GM18507 (cell line): ENCODE data around the gene STBD1.

Experiments
- DNase-seq: peaks from one replicate; pipeline ENCODE4 v3.0.0; 2011; ENCODE audit warnings: low read depth; ENCODE audit not compliant: insufficient read length; ENCODE audit errors: extremely low spot score
- FAIRE-seq: peaks from 2 replicates; lab custom pipeline; 2011; peaks lifted over from hg19 to GRCh38; lab: Jason Lieb, UNC

STBD1 gene

GRCh38 chr4:76305971-76306881, at the start of gene STBD1:
STBD1 (plus strand) TSS chr4:76306733; CDS start chr4:76306770, 37 bp downstream.
- FAIRE-seq (no peak), DNase-seq (no peak)

DNA sequence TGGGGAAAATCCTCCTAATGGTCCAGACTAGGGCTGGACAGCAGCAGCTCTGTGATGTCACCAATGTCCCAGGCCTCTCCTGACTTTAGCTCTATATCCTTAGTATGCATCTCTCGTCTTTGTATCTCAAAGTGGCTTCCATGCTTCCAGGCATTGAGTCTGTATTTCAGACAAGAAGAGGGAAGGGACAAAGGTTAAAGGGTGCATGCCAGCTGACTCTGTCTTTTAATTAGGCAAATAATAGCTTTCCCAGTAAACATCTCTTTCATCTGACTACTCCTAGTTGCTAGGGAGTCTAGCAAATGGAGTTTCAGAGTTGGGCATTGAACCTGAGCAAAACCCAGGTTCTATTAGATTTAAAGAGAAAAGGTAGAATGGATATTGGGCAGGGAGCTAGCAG, 49.6 kb upstream of the STBD1 start:
- DNase-seq (no peak), FAIRE-seq (no peak)

GRCh38 chr4:76257824-76258223, 48.7 kb upstream of the STBD1 start:
- no peak for FAIRE-seq
- no peak for DNase-seq

DNA sequence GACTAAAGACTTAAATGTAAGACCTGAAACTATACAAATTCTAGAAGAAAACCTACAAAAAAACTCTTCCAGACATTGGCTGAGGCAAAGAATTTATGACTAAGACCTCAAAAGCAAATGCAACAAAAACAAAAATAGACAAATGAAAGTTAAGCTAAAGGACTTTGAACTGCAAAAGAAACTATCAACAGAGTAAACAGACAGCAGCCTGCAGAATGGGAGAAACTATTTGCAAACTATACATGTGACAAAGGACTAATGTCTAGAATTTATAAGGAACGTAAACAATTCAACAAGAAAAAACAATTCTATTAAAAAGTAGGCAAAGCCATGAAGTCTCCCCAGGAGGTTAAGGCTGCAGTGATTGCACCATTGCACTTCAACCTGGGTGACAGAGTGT, 46.0 kb upstream of the STBD1 start:
- FAIRE-seq (no peak), DNase-seq (no peak)

DNA sequence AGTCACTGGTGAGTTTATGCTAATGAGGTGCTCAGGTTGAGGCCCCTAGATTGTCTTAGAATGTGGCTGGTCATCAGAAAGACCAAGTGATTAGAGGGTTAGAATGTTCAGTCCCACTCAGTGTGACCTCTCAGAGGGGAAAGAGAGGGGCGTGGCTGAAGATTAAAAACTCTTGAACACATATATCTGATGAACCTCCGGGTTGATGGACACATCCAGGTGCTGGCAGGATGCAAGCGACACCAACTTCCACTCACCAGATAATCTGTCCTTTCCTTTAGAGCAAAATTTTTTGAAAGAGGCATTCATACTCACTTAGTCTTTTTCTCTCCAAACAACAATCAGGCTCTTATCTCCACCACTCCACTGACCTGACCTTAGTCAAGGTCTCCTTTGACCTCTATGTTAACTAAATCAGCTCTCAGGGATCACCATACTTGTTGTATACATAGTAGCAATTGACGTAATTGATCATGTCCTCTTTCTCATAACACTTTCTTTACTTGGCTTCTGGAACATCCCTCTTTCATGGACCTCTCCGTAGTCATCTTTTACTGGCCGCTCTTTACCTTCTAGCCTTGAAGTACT, 40.8 kb upstream of the STBD1 start:
- FAIRE-seq (peak; percentile 21), DNase-seq (no peak)

DNA sequence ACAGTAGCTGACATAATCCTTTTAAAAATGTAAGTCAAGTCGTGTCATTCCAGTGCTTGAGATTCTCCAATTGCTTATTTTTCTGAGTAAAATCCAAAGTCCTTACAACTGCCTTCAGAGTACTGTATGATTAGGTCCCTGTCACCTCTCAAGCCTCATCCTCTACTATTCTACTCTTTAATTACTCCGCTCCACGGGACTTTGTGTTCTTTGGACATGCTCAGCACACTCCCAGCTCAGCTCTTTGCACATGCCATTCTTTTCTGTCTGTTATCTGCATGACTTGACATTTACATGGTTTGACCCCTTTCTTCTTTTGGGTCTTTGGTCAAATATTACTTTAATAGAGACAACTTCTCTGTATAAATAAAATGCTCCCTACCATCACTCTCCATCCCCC, 39.9 kb upstream of the STBD1 start:
- FAIRE-seq, result no peak

GRCh38 chr4:76267811-76268210, 38.7 kb upstream of the STBD1 start:
- DNase-seq (no peak), FAIRE-seq (no peak)

More for the DNA sequence above, 39.9 kb upstream of the STBD1 start:
- no peak for DNase-seq

DNA sequence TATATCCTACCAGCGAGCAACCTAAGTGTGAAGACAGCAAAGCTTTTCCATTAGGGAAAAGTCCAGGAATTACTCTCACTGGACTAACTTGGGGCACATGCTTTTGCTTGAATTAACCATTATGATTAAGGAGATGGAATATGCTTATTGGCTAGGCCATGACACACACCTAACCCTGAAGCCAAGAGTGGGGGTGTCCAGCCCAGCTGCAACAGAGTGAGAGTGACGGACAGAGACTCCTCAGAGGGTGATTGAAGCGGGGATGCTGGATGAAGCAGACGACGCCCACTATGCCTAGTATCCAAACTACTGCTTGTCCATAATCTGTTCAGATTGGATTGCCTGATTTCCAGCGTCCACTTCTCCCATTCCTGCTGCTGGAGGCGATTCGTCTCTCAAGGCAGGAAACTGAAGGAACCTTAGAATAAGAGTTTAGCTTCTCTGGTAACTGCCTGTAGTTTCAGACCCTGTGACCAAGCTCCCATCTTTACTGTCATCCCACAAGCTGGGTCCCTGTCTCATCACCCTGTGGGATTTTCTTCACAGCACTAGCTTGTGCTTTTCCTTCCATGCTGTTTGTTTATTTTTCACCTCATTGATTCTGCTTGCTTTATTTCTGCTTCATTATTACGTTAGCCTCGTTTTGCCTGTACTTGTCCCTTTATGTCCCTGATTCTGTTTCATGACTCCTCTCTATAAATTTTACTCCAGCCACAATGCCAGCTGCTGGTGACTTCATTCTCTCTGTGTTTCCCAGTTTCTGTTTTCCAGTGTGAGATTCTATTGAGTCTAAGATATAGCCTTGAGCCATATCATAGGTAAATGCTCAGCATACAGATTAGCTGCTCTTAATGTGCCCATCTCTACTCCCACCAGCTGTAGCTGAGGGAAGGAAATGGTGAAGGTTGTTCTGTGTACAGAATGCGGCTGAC, 36.0 kb upstream of the STBD1 start:
- FAIRE-seq (no peak), DNase-seq (no peak)

- FAIRE-seq, result no peak
Observed at GRCh38 chr4:76271248-76271647, 35.3 kb upstream of the STBD1 start.

GRCh38 chr4:76272073-76272472, 34.5 kb upstream of the STBD1 start:
- FAIRE-seq, result no peak
- DNase-seq, result no peak

More at GRCh38 chr4:76271248-76271647, 35.3 kb upstream of the STBD1 start:
- DNase-seq, result no peak

GRCh38 chr4:76272582-76272981, 34.0 kb upstream of the STBD1 start:
- no peak for FAIRE-seq
- no peak for DNase-seq

GRCh38 chr4:76272999-76273398, 33.5 kb upstream of the STBD1 start:
- FAIRE-seq (no peak), DNase-seq (no peak)

DNA sequence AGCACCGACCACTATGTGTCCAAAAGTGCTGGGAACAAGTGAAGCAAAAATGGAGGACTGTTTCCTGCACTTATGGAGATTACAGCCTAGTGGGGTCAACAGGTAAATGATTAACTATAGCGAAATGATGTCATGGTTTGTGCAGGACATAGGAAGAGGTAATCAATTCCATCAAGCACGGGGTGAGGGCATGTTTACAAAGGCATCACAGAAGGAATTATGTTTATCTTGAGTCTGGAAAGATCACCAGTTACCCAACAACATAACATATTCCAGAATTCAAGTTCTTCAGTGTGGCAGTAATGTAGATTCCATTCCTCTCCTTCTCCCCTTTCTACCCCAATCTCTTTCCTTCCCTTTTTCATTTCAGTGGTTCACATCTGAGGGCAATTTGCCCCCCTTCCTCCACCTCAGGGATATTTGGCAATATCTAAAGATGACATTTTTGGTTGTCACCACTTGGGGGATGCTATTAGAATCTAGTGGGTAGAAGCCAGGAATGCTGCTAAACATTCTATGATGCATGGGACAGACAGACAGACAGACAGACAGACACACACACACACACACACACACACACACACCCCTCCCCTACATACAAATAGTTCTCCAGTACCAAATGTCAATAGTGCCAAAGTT, 30.9 kb upstream of the STBD1 start:
- DNase-seq, result no peak
- no peak for FAIRE-seq

GRCh38 chr4:76276813-76277212, 29.7 kb upstream of the STBD1 start:
- DNase-seq (no peak), FAIRE-seq (no peak)

DNA sequence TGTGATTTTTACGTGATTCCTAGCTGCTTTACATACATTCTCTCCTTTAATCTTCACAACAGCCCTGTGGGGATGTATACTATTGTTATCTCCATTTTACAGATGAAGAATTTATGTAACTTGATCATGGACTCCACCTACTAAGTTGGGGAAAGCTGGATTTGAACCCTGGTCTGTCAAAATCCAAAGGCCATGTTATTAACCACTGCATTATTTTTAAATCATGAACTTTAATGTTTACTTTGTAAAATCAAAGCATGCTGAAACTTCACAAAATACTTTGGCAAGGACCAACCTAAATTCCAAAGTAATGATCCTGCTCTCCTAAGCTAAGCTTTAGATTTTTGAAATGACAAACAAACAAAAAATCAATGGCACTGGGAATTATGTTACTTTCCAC, 28.9 kb upstream of the STBD1 start:
- FAIRE-seq (no peak), DNase-seq (no peak)

DNA sequence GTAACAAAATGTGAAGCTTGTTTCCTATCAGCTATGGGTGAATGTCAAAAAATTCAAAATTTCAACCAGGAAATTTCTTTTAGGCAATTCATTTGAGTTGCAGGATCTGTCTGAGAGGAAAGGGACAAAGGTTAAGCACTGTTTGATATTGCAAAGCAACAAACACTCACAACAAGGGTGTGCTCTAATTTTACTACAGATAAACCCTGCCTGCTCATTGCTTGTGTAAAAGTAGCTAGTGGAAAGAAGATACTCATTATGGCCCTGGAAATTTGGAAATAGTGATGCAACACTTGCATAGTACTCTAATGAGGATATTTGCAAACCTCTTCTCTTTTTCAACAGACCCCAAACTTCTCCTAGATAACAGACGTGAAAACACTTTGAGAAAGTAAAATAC, 27.9 kb upstream of the STBD1 start:
- no peak for DNase-seq
- no peak for FAIRE-seq

DNA sequence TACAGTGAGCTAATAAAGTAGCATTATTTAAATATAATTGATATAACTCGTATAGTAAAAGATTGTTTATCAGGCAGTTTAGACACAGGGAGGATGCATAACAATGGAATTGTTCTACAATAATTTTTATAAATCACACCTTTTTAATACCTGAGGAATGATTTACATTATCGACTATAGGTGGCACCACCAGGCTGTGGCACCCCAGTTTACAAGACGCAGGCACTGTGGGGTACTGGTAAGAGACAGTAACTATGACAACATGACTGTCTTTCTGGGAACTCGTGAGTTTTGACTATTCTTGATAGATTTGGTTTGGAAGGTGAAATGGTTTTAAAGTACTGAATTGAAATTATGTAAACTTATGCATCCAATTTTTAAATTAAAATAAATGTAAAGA, 27.1 kb upstream of the STBD1 start:
- FAIRE-seq (no peak), DNase-seq (no peak)

DNA sequence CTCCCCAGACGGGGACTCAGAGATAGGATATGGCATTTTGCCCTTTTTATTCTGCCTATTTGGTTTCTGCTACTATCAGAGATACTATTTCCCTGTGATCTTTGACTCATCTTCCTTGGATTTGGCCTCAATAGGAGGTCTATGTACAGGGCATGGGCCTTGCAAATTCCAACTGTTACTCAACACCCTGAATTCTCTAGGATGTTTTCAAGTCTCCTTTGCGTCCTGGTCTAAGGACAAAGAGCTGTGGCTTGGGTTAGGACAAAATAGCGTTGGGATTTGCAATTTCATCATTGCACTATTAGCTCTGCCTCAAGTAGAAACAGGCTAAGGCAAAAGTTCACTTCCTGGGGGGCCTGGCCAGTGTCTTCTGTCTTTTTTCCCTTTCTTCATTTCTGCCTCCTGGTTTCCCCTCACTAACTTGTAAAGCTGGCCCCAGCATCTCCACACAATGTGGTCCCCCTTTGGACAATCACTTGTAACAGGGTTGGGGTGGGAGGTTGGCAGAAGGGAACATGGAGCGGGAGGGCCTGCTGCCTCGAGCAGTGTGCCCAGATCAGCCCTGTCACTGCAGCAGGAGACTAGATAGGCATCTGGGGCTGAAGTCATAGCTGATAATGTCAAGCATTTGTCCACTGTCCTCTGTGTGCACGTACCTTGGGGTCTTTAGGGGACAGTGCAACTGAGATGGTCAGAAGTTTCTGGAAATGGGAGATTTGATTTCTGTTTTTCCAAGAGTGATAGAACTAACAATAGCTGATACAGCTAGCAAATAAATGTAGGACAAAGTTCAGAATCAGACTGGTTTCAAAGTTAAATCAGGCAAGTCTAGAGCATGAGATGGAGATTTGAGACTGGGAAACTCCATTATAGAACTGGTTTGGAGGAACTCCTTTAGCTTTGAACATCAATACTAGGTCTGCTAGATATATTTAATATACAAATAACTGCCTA, 25.8 kb upstream of the STBD1 start:
- DNase-seq (no peak), FAIRE-seq (no peak)
